A549 (cell line): ENCODE results near the gene NFASC.

ENCODE experiments used
- BHLHE40 ChIP-seq: IDR thresholded peaks from 2 replicates; pipeline ENCODE4 v1.6.1; 2012; ENCODE audit warnings: low read depth, low read length, inconsistent platforms
- CHD4 ChIP-seq: fragments of 200-600 bp; sonication (generic); IDR thresholded peaks from 2 replicates; pipeline ENCODE4 v1.6.1; 2016; ENCODE audit warnings: antibody characterized with exemption, mild to moderate bottlenecking, borderline replicate concordance
- EP300 ChIP-seq, 2 experiments: fragments of >200 bp; sonication (Bioruptor Twin); formaldehyde crosslinking; IDR thresholded peaks; 2 replicates in 1 of 2; 3 replicates in 1 of 2; pipeline ENCODE4 v1.6.1; 2016 to 2017
- HDAC2 ChIP-seq: fragments of 200-600 bp; sonication (generic); IDR thresholded peaks from 2 replicates; pipeline ENCODE4 v1.6.1; 2016
- HEYL ChIP-seq: fragments of 250-450 bp; sonication (Bioruptor Pico); IDR thresholded peaks from 2 replicates; pipeline ENCODE4 v1.8.0; 2021; ENCODE audit warnings: mild to moderate bottlenecking, moderate library complexity
- MAFK ChIP-seq: fragments of 450-650 bp; IDR thresholded peaks from 2 replicates; pipeline ENCODE4 v1.6.1; 2014; ENCODE audit not compliant: partially characterized antibody
- MYC ChIP-seq: IDR thresholded peaks from 2 replicates; pipeline ENCODE4 v1.6.1; 2012; ENCODE audit warnings: mild to moderate bottlenecking, inconsistent platforms, low read length, improper control_type of control experiment, borderline replicate concordance
- REST ChIP-seq: fragments of 200-600 bp; sonication (generic); IDR thresholded peaks from 2 replicates; pipeline ENCODE4 v1.6.1; 2016; ENCODE audit warnings: antibody characterized with exemption, mild to moderate bottlenecking, moderate library complexity
- TF ChIP-seq, protein P1 (sequence below): fragments of >200 bp; sonication (Bioruptor Twin); formaldehyde crosslinking; IDR thresholded peaks from 3 replicates; pipeline ENCODE4 v1.5.1; 2016

DNA sequence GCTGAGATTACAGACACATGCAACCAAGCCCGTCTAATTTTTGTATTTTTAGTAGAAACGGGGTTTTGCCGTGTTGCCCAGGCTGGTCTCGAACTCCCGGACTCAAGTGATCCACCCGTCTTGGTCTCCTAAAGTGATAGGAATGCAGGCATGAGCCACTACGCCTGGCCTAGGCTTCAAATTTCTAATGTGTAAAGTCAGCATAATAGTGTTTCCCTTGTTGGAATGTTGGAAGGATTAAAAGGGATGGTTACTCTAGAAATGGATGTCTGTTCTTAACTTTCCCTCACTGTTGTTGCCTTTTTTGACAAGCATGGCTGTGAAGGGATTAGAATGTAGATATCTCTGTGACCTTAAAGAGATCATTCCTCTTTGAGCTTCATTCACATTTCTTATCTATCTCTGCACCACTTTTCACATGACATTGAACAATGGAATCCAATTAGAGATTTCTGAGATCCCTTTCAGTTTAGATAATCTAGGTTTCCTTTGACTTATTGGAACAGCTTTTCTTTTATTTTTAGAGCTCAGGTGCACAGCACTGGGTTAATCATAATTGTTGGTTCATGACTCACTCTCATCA, 33.7 kb downstream of the NFASC start:
- TF ChIP-seq CHD4 (no peak), EP300 (IDR thresholded peaks at IDR 0.05) (no peak), HDAC2 (no peak), BHLHE40 (no peak), MAFK (peak; percentile 77), MYC (no peak), REST (no peak), HEYL (CRISPR knock-in tag) (no peak)
- TF ChIP-seq, protein P1, sequence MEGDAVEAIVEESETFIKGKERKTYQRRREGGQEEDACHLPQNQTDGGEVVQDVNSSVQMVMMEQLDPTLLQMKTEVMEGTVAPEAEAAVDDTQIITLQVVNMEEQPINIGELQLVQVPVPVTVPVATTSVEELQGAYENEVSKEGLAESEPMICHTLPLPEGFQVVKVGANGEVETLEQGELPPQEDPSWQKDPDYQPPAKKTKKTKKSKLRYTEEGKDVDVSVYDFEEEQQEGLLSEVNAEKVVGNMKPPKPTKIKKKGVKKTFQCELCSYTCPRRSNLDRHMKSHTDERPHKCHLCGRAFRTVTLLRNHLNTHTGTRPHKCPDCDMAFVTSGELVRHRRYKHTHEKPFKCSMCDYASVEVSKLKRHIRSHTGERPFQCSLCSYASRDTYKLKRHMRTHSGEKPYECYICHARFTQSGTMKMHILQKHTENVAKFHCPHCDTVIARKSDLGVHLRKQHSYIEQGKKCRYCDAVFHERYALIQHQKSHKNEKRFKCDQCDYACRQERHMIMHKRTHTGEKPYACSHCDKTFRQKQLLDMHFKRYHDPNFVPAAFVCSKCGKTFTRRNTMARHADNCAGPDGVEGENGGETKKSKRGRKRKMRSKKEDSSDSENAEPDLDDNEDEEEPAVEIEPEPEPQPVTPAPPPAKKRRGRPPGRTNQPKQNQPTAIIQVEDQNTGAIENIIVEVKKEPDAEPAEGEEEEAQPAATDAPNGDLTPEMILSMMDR: no peak
